ENCODE data around the gene TELO2. TPM values are rescaled to one million over a fixed set of nuclear protein-coding genes. Genes with fewer than 3 reads are reported as not detected.

The TELO2 gene
- total and polyA plus RNA-seq, 2 donors (not counting 3 experiments of a cell fraction or from before 2014, with no cell fraction given) = 30.7 to 61.6 TPM

- Histone ChIP-seq H3K9ac (replicated peaks; ENCODE audit: extremely low read depth, insufficient read depth, low read length) (no peak overlapping the region), H3K4me2 (ENCODE audit: insufficient read depth, low read length) (no peak overlapping the region), H3K36me3 (ENCODE audit: control insufficient read depth in 2 of 2, extremely low read depth in 1 of 2, insufficient read depth in 2 of 2, low read length in 2 of 2) (peaks cover 6 to 33% of the 10 kb centered on the region in 2 experiments), H4K20me1 (replicated peaks; ENCODE audit: control insufficient read depth, extremely low read depth, insufficient read depth, low read length) (no peaks in the 10 kb centered on the region), H3K4me1 (ENCODE audit: control insufficient read depth, extremely low read depth, insufficient read depth, low read length) (peaks cover 37% of the 10 kb centered on the region), H3K27ac (ENCODE audit: insufficient read depth, low read depth, low read length) (no peak overlapping the region), H3K9me1 (replicated peaks; ENCODE audit: control insufficient read depth, extremely low read depth, insufficient read depth, low read length) (no peaks in the 10 kb centered on the region), H3K9me3 (replicated peaks; ENCODE audit: control insufficient read depth, insufficient read depth, low read length) (no peaks in the 10 kb centered on the region), H3K27me3 (ENCODE audit: control insufficient read depth in 2 of 2, insufficient read depth in 2 of 2, low read length in 2 of 2) (no peaks in the 10 kb centered on the region), H2AFZ (ENCODE audit: low read depth, low read length) (no peak overlapping the region), H3K4me3 (replicated peaks in 1 of 3; ENCODE audit: insufficient read depth in 1 of 3, low read depth in 1 of 3, low read length in 3 of 3) (no peak overlapping the region), H3K79me2 (ENCODE audit: control insufficient read depth, insufficient read depth, low read length) (peaks cover 47% of the 10 kb centered on the region)
- FAIRE-seq (no peak), DNase-seq (ENCODE audit: low read depth, low spot score) (no peak)
- dilution Hi-C loops (cut with MboI; ENCODE audit: extremely low pct_ligation_motif_present, low sequenced_read_pairs) = no loop called here
- ChIA-PET CTCF (no interaction called here), POLR2A (no interaction called here)
- TF ChIP-seq JUN (IDR thresholded peaks at IDR 0.05; ENCODE audit: borderline replicate concordance, insufficient read depth, insufficient read length, low read depth) = no peak
- no peak for TF ChIP-seq EZH2 (IDR thresholded peaks at IDR 0.05; ENCODE audit: borderline replicate concordance, low read depth, low read length, severe bottlenecking)
- TF ChIP-seq FOS (IDR thresholded peaks at IDR 0.05; ENCODE audit: borderline replicate concordance, insufficient read depth, low read length) = no peak
- no peak for TF ChIP-seq MYC (IDR thresholded peaks at IDR 0.05; ENCODE audit: low read depth, low read length)
- no peak for TF ChIP-seq POLR2A (IDR thresholded peaks at IDR 0.05; ENCODE audit: low read depth, low read length)
- TF ChIP-seq POLR2AphosphoS5 (IDR thresholded peaks at IDR 0.05; ENCODE audit: insufficient read depth, low read depth, low read length) = no peak
- TF ChIP-seq MAX (IDR thresholded peaks at IDR 0.05; ENCODE audit: insufficient read depth, insufficient read length) = no peak
- BruUV-seq (replicated peaks) = TSS peak; percentile 1
- intact Hi-C loops (cut with micrococcal nuclease) = no loop called here
Observed at GRCh38 chr16:1536601-1537000, 43.4 kb downstream of the TELO2 start.

GRCh38 chr16:1537138-1537577 lies 44.0 kb downstream of the TELO2 start:
- Histone ChIP-seq H3K36me3 (ENCODE audit: control insufficient read depth in 2 of 2, extremely low read depth in 1 of 2, insufficient read depth in 2 of 2, low read length in 2 of 2) (peaks cover 6 to 39% of the 10 kb centered on the region in 2 experiments), H3K4me2 (ENCODE audit: insufficient read depth, low read length) (no peak overlapping the region), H3K9ac (replicated peaks; ENCODE audit: extremely low read depth, insufficient read depth, low read length) (no peak overlapping the region), H3K27me3 (ENCODE audit: control insufficient read depth in 2 of 2, insufficient read depth in 2 of 2, low read length in 2 of 2) (no peaks in the 10 kb centered on the region), H3K4me3 (replicated peaks in 1 of 3; ENCODE audit: insufficient read depth in 1 of 3, low read depth in 1 of 3, low read length in 3 of 3) (no peak overlapping the region), H4K20me1 (replicated peaks; ENCODE audit: control insufficient read depth, extremely low read depth, insufficient read depth, low read length) (no peaks in the 10 kb centered on the region), H2AFZ (ENCODE audit: low read depth, low read length) (no peak overlapping the region), H3K9me3 (replicated peaks; ENCODE audit: control insufficient read depth, insufficient read depth, low read length) (no peaks in the 10 kb centered on the region), H3K79me2 (ENCODE audit: control insufficient read depth, insufficient read depth, low read length) (peaks cover 47% of the 10 kb centered on the region), H3K27ac (ENCODE audit: insufficient read depth, low read depth, low read length) (no peak overlapping the region), H3K9me1 (replicated peaks; ENCODE audit: control insufficient read depth, extremely low read depth, insufficient read depth, low read length) (no peaks in the 10 kb centered on the region), H3K4me1 (ENCODE audit: control insufficient read depth, extremely low read depth, insufficient read depth, low read length) (peaks cover 38% of the 10 kb centered on the region)
- dilution Hi-C loops (cut with MboI; ENCODE audit: extremely low pct_ligation_motif_present, low sequenced_read_pairs) (no loop called here), intact Hi-C loops (cut with micrococcal nuclease) (no loop called here)
- POLR2A ChIA-PET = no interaction called here
- FAIRE-seq (no peak), DNase-seq (ENCODE audit: low read depth, low spot score) (no peak)
- CTCF ChIA-PET = interaction anchor here (0.6 kb wide), 1 partner anchor 11 kb away, joined by 4 read pairs; no protein-coding TSS in a partner anchor
- TF ChIP-seq POLR2A (IDR thresholded peaks at IDR 0.05; ENCODE audit: low read depth, low read length) (no peak), EZH2 (IDR thresholded peaks at IDR 0.05; ENCODE audit: borderline replicate concordance, low read depth, low read length, severe bottlenecking) (no peak), POLR2AphosphoS5 (IDR thresholded peaks at IDR 0.05; ENCODE audit: insufficient read depth, low read depth, low read length) (no peak), FOS (IDR thresholded peaks at IDR 0.05; ENCODE audit: borderline replicate concordance, insufficient read depth, low read length) (no peak), MYC (IDR thresholded peaks at IDR 0.05; ENCODE audit: low read depth, low read length) (no peak), JUN (IDR thresholded peaks at IDR 0.05; ENCODE audit: borderline replicate concordance, insufficient read depth, insufficient read length, low read depth) (no peak), CTCF (IDR thresholded peaks at IDR 0.05; ENCODE audit: extremely low read depth in 1 of 2, insufficient read depth in 1 of 2, low read depth in 1 of 2, low read length in 2 of 2) (no peak), GATA2 (IDR thresholded peaks at IDR 0.05; ENCODE audit: insufficient read depth, insufficient read length, low read depth, low read length) (no peak), MAX (IDR thresholded peaks at IDR 0.05; ENCODE audit: insufficient read depth, insufficient read length) (no peak)
- BruUV-seq (replicated peaks) = no TSS peak

All from endothelial cell of umbilical vein (primary cell).